H1 (cell line): ENCODE results near the gene ANKH. TPM values are rescaled to one million over a fixed set of nuclear protein-coding genes. Genes with fewer than 3 reads are reported as not detected.

Experiments
- CTCF ChIA-PET: fragments of 300-600 bp; sonication (Branson Sonifier 250); formaldehyde crosslinking; loops from one replicate; lab custom pipeline; 2021; ENCODE audit not compliant: partially characterized antibody; lab: Charles Lee
- POLR2A ChIA-PET: fragments of 300-600 bp; sonication (Branson Sonifier 250); formaldehyde crosslinking; loops from one replicate; lab custom pipeline; 2021; ENCODE audit warnings: inconsistent platforms; ENCODE audit not compliant: partially characterized antibody; lab: Charles Lee
- DNase-seq, 2 experiments: peaks; one replicate each; pipeline versions ENCODE4 v3.0.0 to v3.0.0-alpha.2; 2010 to 2022; ENCODE audit warnings: low spot score in 2 of 2, low read depth in 1 of 2, mixed read lengths in 1 of 2
- FAIRE-seq: peaks from 2 replicates; lab custom pipeline; 2011; peaks lifted over from hg19 to GRCh38; lab: Jason Lieb, UNC
- H2AFZ ChIP-seq: 2 replicates; pipeline ENCODE4 v1.8.1; 2012; ENCODE audit warnings: low read length, inconsistent platforms
- H2AK5ac ChIP-seq: 2 replicates; pipeline ENCODE4 v1.6.1; 2013; ENCODE audit warnings: low read depth, low read length
- H2BK120ac ChIP-seq: replicated peaks from 2 replicates; pipeline ENCODE3; 2013; ENCODE audit warnings: low read depth, low read length, inconsistent platforms
- H2BK12ac ChIP-seq: 2 replicates; pipeline ENCODE4 v1.6.1; 2013; ENCODE audit warnings: low read depth, low read length
- H2BK15ac ChIP-seq: 2 replicates; pipeline ENCODE4 v1.6.1; 2013; ENCODE audit warnings: low read length
- H2BK20ac ChIP-seq: 2 replicates; pipeline ENCODE4 v1.6.1; 2013; ENCODE audit warnings: low read length
- H2BK5ac ChIP-seq: 2 replicates; pipeline ENCODE4 v1.6.1; 2013; ENCODE audit warnings: low read depth, low read length
- H3K14ac ChIP-seq: 2 replicates; pipeline ENCODE4 v1.6.1; 2013; ENCODE audit warnings: inconsistent platforms; ENCODE audit not compliant: insufficient read length
- H3K18ac ChIP-seq: 2 replicates; pipeline ENCODE4 v1.6.1; 2013; ENCODE audit warnings: low read length; ENCODE audit errors: extremely low read depth
- H3K23ac ChIP-seq: 2 replicates; pipeline ENCODE4 v1.6.1; 2013; ENCODE audit warnings: inconsistent platforms; ENCODE audit not compliant: insufficient read length
- H3K23me2 ChIP-seq: 2 replicates; pipeline ENCODE4 v1.6.1; 2013; ENCODE audit warnings: low read depth, low read length
- H3K27ac ChIP-seq: 2 replicates; pipeline ENCODE4 v1.6.1; 2011; ENCODE audit warnings: low read depth, low read length, inconsistent platforms
- H3K27me3 ChIP-seq, 4 experiments: replicated peaks in 1 of 4; 1 replicate in 1 of 4; 2 replicates in 3 of 4; pipeline versions ENCODE4 v1.6.1 to v1.8.1; 2011 to 2013; ENCODE audit warnings: low read length in 3 of 4, mild to moderate bottlenecking in 3 of 4, inconsistent platforms in 2 of 4, mixed read lengths in 2 of 4, moderate library complexity in 1 of 4; ENCODE audit not compliant: control insufficient read depth in 3 of 4, insufficient read depth in 3 of 4; ENCODE audit errors: extremely low read depth in 1 of 4
- H3K36me3 ChIP-seq, 4 experiments: 2 replicates each; pipeline versions ENCODE4 v1.6.1 to v1.8.1; 2011 to 2013; ENCODE audit warnings: mild to moderate bottlenecking in 4 of 4, low read length in 3 of 4, moderate library complexity in 2 of 4, control low read depth in 1 of 4, inconsistent platforms in 1 of 4; ENCODE audit not compliant: insufficient read depth in 4 of 4, control insufficient read depth in 2 of 4
- H3K4ac ChIP-seq: replicated peaks from 2 replicates; pipeline ENCODE3; 2013; ENCODE audit warnings: low read length, low read depth, mixed read lengths, inconsistent platforms; ENCODE audit not compliant: insufficient read length
- H3K4me1 ChIP-seq, 4 experiments: replicated peaks in 1 of 4; 1 replicate in 1 of 4; 2 replicates in 3 of 4; pipeline versions ENCODE4 v1.6.1 to v1.8.1; 2011 to 2013; ENCODE audit warnings: low read length in 3 of 4, inconsistent platforms in 2 of 4, mixed read lengths in 1 of 4; ENCODE audit not compliant: insufficient read depth in 4 of 4, control insufficient read depth in 3 of 4
- H3K4me2 ChIP-seq, 2 experiments: 2 replicates each; pipeline versions ENCODE4 v1.6.1 to v1.8.1; 2011 to 2013; ENCODE audit warnings: low read depth in 2 of 2, low read length in 2 of 2, control low read depth in 1 of 2, inconsistent platforms in 1 of 2, mild to moderate bottlenecking in 1 of 2; ENCODE audit not compliant: insufficient read depth in 1 of 2
- H3K4me3 ChIP-seq, 4 experiments: fragments of 200-600, 300-600 bp in 1 of 4; sonication (generic), shearing (Covaris generic), sonication (Bioruptor Twin) in 1 of 4; 2 replicates each; pipeline versions ENCODE4 v1.5.1 to v1.8.1; 2011 to 2016; ENCODE audit warnings: low read length in 4 of 4, low read depth in 3 of 4, control low read depth in 2 of 4, inconsistent platforms in 2 of 4, mild to moderate bottlenecking in 2 of 4, mixed read lengths in 1 of 4, moderate library complexity in 1 of 4; ENCODE audit not compliant: insufficient read depth in 2 of 4; ENCODE audit errors: extremely low read depth in 1 of 4
- H3K56ac ChIP-seq: replicated peaks from 2 replicates; pipeline ENCODE3; 2013; ENCODE audit warnings: low read depth, mild to moderate bottlenecking, mixed read lengths, low read length, inconsistent platforms; ENCODE audit not compliant: insufficient read length
- H3K79me1 ChIP-seq: 2 replicates; pipeline ENCODE4 v1.6.1; 2013; ENCODE audit warnings: low read depth, low read length, control low read depth
- H3K79me2 ChIP-seq, 2 experiments: 2 replicates each; pipeline versions ENCODE4 v1.6.1 to v1.8.1; 2012 to 2013; ENCODE audit warnings: low read length in 2 of 2, mild to moderate bottlenecking in 2 of 2, inconsistent platforms in 1 of 2; ENCODE audit not compliant: insufficient read depth in 2 of 2, control insufficient read depth in 1 of 2
- H3K9ac ChIP-seq, 4 experiments: replicated peaks in 1 of 4; 1 replicate in 1 of 4; 2 replicates in 3 of 4; pipeline versions ENCODE4 v1.6.1 to v1.8.1; 2011 to 2013; ENCODE audit warnings: low read depth in 3 of 4, low read length in 3 of 4, control low read depth in 2 of 4, mild to moderate bottlenecking in 2 of 4, moderate library complexity in 2 of 4, inconsistent platforms in 1 of 4; ENCODE audit errors: extremely low read depth in 1 of 4
- H3K9me3 ChIP-seq, 2 experiments: 2 replicates each; pipeline versions ENCODE4 v1.6.1 to v1.8.1; 2012 to 2013; ENCODE audit warnings: mild to moderate bottlenecking in 2 of 2, moderate library complexity in 2 of 2, control low read depth in 1 of 2, inconsistent platforms in 1 of 2, low read depth in 1 of 2, low read length in 1 of 2, mixed read lengths in 1 of 2; ENCODE audit not compliant: insufficient read depth in 2 of 2
- H4K20me1 ChIP-seq, 2 experiments: replicated peaks in 1 of 2; 2 replicates each; pipeline versions ENCODE3 to v1.8.1; 2011 to 2013; ENCODE audit warnings: inconsistent platforms in 2 of 2, low read length in 2 of 2, mild to moderate bottlenecking in 1 of 2; ENCODE audit not compliant: insufficient read depth in 2 of 2, control insufficient read depth in 1 of 2
- H4K5ac ChIP-seq: 2 replicates; pipeline ENCODE4 v1.6.1; 2013; ENCODE audit warnings: low read length, low read depth, mixed read lengths, inconsistent platforms; ENCODE audit not compliant: insufficient read length
- H4K8ac ChIP-seq: 2 replicates; pipeline ENCODE4 v1.8.0; 2013; ENCODE audit warnings: mild to moderate bottlenecking, moderate library complexity, low read length, inconsistent platforms; ENCODE audit not compliant: insufficient read depth; ENCODE audit errors: extremely low read depth
- H4K91ac ChIP-seq: replicated peaks from 2 replicates; pipeline ENCODE3; 2013; ENCODE audit warnings: low read length, mixed read lengths, inconsistent platforms; ENCODE audit not compliant: insufficient read length
- CEBPB ChIP-seq: IDR thresholded peaks from 2 replicates; pipeline ENCODE4 v1.6.1; 2012; ENCODE audit warnings: low read depth, low read length
- EZH2 ChIP-seq: fragments of 200-600 bp; sonication (generic); IDR thresholded peaks from 2 replicates; pipeline ENCODE4 v1.7.1; 2012; ENCODE audit warnings: low read depth, mild to moderate bottlenecking, moderate library complexity, low read length, inconsistent platforms; ENCODE audit not compliant: severe bottlenecking
- SAP30 ChIP-seq: fragments of 300-600 bp; sonication (generic); IDR thresholded peaks from 2 replicates; pipeline ENCODE4 v1.7.1; 2012; ENCODE audit warnings: low read length, moderate library complexity, mild to moderate bottlenecking, inconsistent platforms; ENCODE audit not compliant: insufficient read depth, insufficient replicate concordance
- TAF1 ChIP-seq: IDR thresholded peaks from 2 replicates; pipeline ENCODE4 v1.6.1; 2011; ENCODE audit warnings: mild to moderate bottlenecking, low read depth, low read length
- WGBS, 2 experiments: shearing (Covaris generic) in 1 of 2; methylation state at CpG; one replicate each; pipeline versions ENCODE4 v1.1.6 to v1.1.7; 2013 to 2015; ENCODE audit warnings: low lambda C conversion rate in 2 of 2, mixed read lengths in 2 of 2, inconsistent platforms in 1 of 2, low coverage in 1 of 2, missing lambda C conversion rate in 1 of 2; ENCODE audit not compliant: insufficient replicate concordance in 2 of 2, insufficient coverage in 1 of 2, insufficient read length in 1 of 2; ENCODE audit errors: extremely low coverage in 1 of 2, missing lambda C conversion rate in 1 of 2; 5-methylcytosine and 5-hydroxymethylcytosine counted together
- polyA plus RNA-seq, 7 experiments: library from polyadenylated mRNA; depleted of rRNA in 3 of 7; stranded (reverse) in 5 of 7; unstranded in 2 of 7; fragments of >200 nt in 5 of 7; fragments of 200-250 nt in 2 of 7; gene quantifications; 1 replicate in 5 of 7; 2 replicates in 1 of 7; 4 replicates in 1 of 7; pipeline versions ENCODE4 v1.2.1 to v1.2.3, GENCODE V29; 2011 to 2013; ENCODE audit warnings: missing spikeins in 2 of 7, mixed read lengths in 2 of 7
- total RNA-seq: library from RNA; stranded (reverse); fragmentation: NEBNext Ultra II Directional; extraction: Animal tissue kit (Norgen Biotek cat#: 25700); gene quantifications from 2 replicates; pipeline ENCODE4 v1.2.1, GENCODE V29; 2021
- TF ChIP-seq, protein P1 (sequence below): IDR thresholded peaks from 2 replicates; pipeline ENCODE4 v1.6.1; 2012; ENCODE audit warnings: inconsistent platforms

The ANKH gene
- total and polyA plus RNA-seq, 2 of the 8 experiments (the other 6 are each of a cell fraction or from before 2014, with no cell fraction given): 5.3 to 13.0 TPM

DNA sequence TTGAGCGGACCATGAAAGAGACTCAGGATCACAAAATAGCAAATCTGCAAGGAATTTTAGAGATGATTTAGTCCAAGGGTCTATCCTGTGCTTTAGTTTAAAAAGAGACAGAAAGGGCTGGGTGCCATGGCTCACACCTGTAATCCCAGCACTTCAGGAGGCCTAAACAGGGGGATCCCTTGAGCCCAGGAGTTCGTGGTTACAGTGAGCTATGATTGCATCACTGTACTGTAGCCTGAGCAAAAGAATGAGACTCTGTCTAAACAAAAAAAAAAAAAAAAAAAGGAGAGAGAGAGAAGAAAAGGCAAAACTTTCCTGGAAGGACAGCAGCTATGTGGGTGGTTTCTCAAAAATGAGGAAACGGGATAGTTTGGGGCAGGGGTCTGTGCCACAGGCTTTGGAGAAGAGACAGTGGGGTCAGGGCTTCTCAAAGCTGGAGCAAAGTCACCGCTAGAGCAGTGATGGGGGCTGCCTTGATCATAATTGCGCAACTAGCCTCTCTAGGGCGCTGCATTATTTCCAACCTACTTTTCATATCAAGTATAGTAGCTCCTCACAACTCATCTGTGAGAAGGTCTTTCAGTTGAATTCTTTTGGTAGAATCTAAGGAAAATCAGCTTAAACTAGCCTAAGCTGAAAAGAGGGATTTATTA, 8.5 kb upstream of the ANKH start:
- Histone ChIP-seq H3K4me3 (no peak overlapping the region), H3K56ac (no peak overlapping the region), H4K5ac (no peak overlapping the region), H2AK5ac (no peak overlapping the region), H2BK12ac (no peak overlapping the region), H3K36me3 (no peaks in the 10 kb centered on the region), H2BK20ac (no peak overlapping the region), H3K9me3 (no peaks in the 10 kb centered on the region), H2BK5ac (no peak overlapping the region), H3K14ac (no peak overlapping the region), H3K27me3 (no peaks in the 10 kb centered on the region), H2BK15ac (no peak overlapping the region), H3K18ac (no peak overlapping the region), H3K27ac (no peak overlapping the region), H2BK120ac (no peak overlapping the region), H3K4ac (no peak overlapping the region), H4K8ac (no peak overlapping the region), H3K79me1 (no peaks in the 10 kb centered on the region), H3K9ac (no peak overlapping the region), H3K23ac (no peak overlapping the region), H2AFZ (no peak overlapping the region), H3K23me2 (peaks cover 1% of the 10 kb centered on the region; the same call in 1 of the 2 replicates), H3K4me2 (no peak overlapping the region), H3K4me1 (no peaks in the 10 kb centered on the region), H4K20me1 (no peaks in the 10 kb centered on the region), H4K91ac (no peak overlapping the region), H3K79me2 (no peaks in the 10 kb centered on the region)
- POLR2A ChIA-PET: no interaction called here
- CTCF ChIA-PET: interaction anchor here (0.6 to 1.6 kb wide), 8 partner anchors 9 to 184 kb away, joined by 3 to 6 read pairs (median 4); no protein-coding TSS in a partner anchor
- DNase-seq (no peak), FAIRE-seq (no peak)
- TF ChIP-seq CEBPB (peak; percentile 91), EZH2 (no peak), SAP30 (no peak), TAF1 (no peak)
- TF ChIP-seq, protein P1, sequence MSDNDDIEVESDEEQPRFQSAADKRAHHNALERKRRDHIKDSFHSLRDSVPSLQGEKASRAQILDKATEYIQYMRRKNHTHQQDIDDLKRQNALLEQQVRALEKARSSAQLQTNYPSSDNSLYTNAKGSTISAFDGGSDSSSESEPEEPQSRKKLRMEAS: no peak
- WGBS, 2 experiments: 93% methylated on average over 6 of the region's 6 CpGs; no CpG with 5 or more reads in 1 of the 2 experiments
